GM18520 (cell line): ENCODE data around the gene SLC2A14.
"Not testable (repeated sequence)": the region's sequence is repeated elsewhere in the genome, so short reads cannot be mapped to it uniquely, and the experiment has no call there.

Source experiments
- ATAC-seq: cut with Tn5 transposase; IDR thresholded peaks from one replicate; pipeline ENCODE4 v1.9.1; 2021; ENCODE audit not compliant: unreplicated experiment

Gene SLC2A14

DNA sequence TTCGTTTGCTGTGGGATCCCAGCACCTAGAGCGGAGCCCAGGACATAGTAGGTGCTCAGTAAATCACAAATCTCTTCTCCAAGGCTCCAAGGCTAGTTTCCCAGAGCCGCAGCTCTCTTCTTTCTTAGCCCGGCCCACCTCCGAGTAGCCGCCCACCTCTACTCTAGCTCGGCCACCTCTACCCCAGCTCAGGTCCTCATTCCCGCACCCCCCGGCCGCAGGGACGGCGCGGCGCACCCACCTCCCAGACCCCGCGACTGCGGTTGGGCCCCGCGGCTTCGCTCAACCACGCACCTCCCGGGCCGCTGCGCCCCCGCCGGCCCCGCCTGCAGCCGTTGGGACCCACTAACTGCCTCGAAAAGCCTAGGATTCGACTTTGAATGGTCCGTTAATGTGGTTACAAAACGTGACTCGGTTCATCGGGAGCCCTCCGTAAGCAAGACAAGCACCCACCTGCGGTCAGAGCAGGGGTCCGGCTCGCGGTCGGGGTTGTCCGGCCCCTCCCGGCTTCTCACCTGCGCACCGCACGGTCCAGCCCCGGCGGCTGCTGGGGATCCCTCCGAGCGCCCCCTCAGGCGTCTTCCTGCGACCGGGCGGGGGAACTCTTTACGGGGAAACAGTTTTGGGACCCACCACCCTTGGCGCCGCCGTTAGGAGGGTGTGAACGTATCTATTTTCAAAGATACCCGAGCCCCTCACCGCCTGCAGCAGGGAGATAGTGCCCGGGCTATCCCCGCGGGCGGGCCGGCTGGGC, at the start of gene SLC2A14:
SLC2A14 (minus strand) TSS at position 350 of the 754 bp plus-strand sequence. CDS start 3,035 bp downstream, outside the sequence.
- ATAC-seq, result no peak

DNA sequence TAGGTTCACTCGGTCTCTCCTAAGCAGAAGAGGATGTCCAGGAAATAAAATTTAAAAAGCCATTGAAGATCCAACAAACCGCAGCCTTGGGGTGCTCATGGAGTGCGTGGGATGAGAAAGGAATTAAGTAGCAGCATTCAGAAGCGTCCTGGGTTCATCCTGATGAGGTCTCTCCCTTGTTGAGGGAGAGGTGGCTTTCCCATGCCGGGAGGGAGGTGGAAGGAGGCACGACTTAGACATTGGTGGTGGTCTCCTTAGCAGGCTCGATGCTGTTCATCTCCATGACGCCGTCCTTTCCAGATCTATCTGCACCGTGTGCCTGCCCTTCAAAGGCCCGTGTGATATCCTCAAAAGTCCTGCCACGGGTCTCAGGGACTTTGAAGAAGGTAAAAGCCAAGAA, 48.5 kb upstream of the SLC2A14 start:
- not testable (repeated sequence) for ATAC-seq

DNA sequence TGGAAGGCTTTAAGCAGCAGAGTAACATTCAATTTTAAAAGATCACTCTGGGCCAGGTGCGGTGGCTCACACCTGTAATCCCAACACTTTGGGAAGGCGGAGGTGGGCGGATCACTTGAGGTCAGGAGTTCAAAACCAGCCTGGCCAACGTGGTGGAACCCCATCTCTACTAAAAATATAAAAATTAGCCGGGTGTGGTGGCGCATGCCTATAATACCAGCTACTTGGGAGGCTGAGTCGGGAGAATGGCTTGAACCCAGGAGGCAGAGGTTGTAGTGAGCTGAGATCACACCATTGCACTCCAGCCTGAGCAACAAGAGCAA, 45.5 kb upstream of the SLC2A14 start:
- ATAC-seq, result not testable (repeated sequence)

DNA sequence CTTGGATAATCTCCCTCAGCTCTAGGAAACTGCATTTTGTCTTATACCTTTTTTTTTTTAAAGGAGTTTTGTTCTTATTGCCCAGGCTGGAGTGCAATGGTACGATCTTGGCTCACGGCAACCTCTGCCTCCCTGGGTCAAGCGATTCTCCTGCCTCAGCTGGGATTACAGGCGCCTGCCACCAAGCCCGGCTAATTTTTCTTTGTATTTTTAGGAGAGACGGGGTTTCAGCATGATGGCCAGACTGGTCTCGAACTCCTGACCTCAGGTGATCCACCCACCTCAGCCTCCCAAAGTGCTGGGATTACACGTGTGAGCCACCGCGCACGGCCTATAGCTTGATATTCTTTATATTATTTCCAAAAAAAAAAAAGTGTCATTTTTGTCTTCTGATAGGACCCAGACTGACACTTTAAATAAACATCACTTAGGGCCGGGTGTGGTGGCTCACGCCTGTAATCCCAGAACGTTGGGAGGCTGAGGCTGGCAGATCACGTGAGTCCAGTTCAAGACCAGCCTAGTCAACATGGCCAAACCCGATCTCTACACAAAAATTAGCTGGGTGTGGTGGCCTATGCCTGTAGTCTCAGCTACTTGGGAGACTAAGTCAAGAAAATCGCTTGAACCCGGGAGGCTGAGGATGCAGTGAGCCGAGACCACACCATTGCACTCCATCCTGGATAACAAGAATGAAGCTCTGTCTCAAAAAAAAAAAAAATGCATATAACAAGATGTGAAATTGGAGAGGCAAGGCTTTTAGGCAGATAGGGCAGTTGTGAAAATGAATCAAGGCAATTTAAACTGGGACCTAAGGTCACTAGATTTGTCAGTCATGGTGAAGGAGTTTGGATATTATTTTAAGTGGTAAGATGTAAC, 44.9 kb upstream of the SLC2A14 start:
- no peak for ATAC-seq

DNA sequence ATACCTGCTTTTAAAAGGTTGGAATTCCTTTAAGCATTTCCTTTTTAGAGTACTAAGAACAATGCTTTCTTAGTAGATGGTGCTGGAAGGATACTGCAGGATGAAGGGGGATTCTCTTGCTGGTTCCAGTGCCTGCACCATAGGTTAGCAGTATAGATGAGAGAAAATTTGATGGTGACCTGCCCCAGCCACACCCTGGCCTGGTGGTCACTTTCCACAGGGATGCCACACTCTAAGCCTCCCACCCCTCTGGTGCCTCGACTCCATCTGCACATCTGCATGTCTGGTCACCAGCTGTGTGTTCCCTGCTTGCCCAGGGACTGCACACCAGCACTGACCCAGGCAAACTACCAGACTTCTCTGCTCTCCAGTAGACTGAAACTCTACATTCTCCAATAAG, 44.2 kb upstream of the SLC2A14 start:
- ATAC-seq, result no peak

DNA sequence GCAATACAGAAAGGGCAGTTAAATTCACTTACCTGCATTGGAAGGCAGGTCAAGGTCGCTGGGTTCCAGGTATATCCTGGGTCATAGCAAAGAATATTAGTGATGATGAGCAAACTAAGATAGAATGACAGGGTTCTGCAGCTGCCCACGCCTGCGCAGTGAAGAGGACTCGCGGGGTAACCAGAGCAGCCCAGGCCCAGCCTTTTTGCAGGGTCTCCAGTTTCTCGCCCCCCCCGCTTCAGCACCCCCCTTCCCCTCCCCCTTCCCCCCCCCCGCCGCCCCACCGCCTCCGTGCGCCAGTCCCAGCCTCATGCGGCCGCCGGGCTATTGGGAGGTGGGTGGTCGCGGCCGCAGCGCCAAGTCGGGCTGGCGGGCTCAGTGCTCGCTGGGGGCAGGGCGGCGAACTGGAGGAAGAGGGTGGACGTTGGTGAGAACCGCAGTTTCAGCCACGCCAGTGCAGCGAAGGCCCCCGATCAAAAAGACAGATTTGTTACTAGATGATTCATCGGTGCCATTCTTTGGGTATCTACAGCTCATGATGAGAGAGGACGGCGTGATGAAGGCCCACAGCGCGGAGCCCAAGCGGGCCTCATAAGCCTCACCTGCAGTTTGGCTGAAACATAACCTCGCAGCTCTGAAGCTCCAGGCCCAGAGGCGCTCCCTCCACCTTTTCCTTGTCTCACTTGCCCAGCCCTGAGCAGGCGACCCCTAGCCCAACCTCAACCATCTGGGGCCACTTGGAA, 43.1 kb upstream of the SLC2A14 start:
- no peak for ATAC-seq

DNA sequence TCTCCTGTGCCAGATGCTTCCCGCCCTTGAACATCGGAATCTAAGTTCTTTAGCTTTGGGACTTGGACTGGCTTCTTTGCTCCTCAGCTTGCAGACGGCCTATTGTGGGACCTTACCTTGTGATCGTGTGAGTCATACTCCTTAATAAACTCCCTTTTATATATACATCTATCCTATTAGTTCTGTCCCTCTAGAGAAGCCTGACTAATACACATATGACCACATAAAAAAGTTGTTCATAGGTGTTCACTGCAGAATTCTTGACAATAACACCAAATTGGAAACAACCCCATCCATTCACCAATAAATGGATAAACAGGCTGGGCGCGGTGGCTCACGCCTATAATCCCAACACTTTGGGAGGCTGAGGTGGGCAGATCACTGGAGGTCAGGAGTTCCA, 37.4 kb upstream of the SLC2A14 start:
- ATAC-seq, result not testable (repeated sequence)

DNA sequence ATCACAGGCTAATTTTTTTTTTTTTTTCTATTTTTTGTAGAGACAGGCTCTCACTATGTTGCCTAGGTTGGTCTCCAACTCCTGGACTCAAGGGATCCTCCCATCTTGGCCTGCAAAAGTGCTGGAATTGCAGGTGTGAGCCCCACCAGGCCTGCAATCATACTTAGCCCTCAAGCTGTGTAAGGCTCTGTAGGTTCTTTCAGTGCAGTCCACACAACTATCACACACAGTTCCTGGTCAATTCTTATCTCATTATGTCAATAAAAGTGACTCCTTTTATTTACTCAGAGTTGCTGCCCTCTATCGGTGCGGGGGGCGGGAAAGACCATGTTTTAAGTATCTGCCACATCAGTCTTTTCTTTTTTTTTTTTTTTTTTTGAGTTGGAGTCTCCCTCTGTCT, 34.3 kb upstream of the SLC2A14 start:
- no peak for ATAC-seq

DNA sequence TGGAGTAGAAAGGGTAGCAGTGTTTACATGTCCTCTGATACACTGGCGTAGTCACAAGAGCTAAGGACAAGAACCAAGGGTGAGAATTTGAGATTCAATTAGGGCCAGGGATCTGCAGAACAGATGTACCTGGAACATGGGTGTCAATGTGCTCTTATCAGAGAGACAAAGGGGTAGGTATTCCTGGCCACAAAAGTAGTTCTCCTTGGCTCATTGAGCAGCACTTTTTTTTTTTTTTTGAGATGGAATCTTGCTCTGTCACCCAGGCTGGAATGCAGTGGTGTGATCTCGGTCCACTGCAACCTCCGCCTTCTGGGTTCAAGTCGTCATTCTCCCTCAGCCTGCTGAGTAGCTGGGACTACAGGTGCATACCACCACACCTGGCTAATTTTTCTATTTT, 33.6 kb upstream of the SLC2A14 start:
- not testable (repeated sequence) for ATAC-seq

DNA sequence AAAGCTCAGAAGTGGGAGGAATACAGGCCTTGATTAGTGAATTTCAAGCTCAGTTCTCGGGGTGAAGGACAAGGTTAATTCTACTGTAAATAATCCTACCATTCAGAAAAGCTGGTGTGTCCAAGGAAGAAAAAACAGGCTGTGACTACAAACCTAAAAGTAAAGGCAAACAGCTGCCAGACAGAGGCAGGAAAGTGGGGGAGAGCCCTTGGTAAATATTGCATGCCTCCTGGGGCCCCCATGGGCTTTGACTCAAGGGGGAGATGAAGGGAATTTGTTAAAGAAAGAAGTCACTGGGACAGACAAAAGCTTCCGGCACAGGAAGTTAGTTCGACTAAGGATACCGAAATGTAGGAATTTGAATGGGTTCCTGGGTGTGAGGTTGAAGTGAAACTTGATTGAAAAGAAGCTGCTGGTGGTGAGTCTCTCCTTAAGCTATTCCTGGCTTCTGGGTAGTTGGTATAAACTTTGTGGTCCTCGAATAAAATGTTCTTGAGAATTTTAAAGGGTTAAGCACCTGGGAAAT, 32.9 kb upstream of the SLC2A14 start:
- not testable (repeated sequence) for ATAC-seq

DNA sequence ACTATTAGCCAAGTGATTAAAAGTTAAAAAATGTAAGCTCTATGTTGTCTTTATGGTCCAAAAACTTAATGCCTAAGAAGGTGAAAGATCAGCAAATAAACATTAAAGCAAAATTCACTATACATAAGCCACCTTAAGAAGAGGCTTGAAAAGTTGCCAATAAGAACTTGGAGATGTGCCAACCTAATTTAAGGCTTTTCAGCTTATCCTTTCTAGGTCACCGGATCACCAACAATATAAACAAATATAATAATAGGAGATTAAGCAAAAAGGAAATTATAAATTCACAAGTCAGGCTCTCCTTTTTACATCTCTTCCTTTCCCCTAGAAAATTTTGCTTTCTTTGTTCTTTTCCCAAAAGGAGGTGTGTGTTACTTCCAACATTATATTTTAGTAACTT, 32.4 kb upstream of the SLC2A14 start:
- ATAC-seq, result no peak

DNA sequence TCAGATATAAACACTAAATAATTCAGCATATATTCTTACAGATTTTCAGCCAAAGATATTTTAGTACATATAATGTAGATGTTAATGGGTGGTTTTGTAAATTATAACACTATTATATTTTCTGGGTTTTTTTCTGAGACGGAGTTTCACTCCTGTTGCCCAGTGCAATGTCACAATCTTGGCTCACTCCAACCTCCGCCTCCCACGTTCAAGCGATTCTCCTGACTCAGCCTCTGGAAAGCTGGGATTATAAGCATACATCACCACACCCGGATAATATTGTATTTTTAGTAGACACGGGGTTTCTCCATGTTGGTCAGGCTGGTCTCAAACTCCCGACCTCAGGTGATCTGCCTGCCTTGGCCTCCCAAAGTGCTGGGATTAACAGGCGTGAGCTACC, 29.7 kb upstream of the SLC2A14 start:
- not testable (repeated sequence) for ATAC-seq

DNA sequence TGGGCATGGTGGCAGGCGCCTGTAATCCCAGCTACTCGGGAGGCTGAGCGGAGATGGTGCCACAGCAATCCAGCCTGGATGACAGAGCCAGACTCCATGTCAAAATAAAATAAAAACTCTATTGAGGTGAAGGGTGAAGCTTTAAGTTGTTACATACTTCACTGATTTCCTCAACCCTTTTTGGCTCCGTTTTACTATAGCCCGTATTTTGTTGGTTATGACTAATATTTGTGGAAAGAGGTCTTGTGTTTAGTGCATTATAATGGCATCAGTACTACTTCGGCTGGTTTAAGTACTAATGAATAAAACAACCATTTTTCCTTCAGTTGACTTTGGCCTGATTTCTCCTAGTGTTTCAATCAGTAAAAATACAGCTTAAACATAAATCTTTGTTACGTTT, 27.0 kb upstream of the SLC2A14 start:
- no peak for ATAC-seq

DNA sequence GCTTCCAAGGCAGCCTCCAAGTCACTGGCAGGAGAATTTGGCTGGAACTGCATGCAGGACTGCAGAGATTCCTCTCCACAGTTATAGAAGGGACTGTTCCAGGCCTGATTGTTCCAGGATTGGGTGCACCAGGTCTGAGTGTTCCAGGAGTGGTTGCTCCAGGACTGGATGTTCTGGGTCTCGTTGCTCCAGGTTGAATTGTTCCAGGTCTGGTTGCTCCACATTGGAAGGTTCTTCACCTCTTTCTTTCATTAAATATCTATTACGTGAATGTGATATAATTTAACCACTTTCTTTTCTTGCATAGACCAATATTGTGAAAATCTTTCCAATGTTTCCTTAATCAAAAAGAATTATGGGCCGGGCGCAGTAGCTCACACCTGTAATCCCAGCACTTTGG, 24.0 kb upstream of the SLC2A14 start:
- ATAC-seq, result not testable (repeated sequence)

DNA sequence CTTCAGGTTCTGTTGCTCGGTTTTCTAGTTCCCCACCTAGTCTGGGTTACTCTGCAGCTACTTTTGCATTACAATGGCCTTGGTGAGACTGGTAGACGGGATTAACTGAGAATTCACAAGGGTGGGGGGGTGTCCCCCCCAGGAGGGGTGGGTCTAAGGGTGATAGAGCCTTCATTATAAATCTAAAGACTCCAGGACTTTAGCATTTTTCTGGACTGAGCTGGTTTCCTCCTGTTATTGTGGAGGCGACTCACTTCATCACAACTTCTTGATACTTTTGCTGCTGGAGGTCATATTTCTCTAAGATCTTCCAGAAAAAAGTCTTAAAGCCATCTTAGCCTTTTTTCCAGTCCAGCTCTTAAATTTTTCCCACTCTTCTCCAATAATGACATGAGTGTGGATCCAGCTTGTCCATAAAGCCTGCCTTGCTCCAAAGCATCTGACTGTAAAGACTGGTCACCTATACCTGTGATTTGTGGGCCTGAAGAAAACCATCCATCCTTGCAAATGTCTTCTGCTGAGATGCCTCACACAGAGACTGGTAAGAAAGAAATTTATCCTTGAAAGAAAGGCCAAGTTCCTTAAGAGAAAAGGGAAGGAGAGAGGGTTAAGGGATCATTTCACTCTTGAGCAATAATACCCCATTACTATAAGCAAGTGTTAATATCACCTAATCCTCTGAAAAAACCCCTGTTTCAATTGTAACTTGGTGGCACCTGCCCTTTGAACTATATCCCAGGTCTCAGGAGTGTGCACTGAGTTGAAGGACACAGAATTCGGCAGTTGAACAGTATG, 19.7 kb upstream of the SLC2A14 start:
- ATAC-seq, result no peak

DNA sequence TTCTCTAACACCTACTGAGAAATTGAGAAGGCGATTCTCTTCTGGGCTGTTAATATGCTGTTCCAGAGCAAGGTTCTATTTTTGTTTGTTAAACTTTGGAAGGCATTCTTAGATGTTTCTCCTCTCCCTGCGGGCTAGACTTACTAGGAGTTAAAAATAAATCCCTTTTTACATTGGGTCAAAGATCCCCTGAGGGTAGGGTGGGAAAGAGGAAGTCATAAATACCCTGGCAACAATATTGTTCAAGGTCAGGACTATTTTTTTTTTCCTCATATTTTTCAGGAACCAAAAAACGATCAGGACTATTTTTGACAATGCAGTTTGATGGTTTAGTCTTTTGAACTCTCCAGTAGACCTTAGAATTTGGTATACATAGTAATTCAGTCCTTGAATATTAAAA, 12.0 kb upstream of the SLC2A14 start:
- ATAC-seq, result no peak

DNA sequence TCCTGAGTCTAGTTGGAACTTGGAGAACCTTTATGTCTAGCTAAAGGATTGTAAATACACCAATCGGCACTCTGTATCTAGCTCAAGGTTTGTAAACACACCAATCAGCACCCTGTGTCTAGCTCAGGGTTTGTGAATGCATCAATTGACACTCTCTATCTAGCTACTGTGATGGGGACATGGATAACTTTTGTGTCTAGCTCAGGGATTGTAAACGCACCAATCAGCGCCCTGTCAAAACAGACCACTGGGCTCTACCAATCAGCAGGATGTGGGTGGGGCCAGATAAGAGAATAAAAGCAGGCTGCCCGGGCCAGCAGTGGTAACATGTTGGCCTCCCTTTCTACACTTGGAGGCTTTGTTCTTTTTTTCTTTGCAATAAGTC, 9.0 kb upstream of the SLC2A14 start:
- not testable (repeated sequence) for ATAC-seq

DNA sequence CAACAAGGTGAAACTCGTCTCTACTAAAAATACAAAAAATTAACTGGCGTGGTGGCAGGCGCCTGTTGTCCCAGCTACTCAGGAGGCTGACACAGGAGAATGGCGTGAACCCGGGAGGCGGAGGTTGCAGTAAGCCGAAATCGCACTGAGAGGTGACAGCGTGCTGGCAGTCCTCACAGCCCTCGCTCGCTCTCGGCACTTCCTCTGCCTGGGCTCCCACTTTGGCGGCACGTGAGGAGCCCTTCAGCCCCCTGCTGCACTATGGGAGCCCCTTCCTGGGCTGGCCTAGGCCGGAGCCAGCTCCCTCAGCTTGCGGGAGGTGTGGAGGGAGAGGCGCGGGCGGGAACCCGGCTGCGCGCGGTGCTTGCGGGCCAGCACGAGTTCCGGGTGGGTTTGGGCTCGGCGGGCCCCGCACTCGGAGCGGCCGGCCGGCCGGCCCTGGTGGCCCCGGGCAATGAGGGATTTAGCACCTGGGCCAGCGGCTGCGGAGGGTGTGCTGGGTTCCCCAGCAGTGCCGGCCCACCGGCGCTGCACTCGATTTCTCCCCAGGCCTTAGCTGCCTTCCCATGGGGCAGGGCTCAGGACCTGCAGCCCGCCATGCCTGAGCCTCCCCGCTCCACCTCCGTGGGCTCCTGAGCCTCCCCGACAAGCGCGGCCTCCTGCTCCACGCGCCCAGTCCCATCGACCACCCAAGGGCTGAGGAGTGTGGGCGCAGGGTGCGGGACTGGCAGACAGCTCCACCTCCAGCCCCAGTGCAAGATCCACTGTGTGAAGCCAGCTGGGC, 8.4 kb upstream of the SLC2A14 start:
- ATAC-seq, result not testable (repeated sequence)

DNA sequence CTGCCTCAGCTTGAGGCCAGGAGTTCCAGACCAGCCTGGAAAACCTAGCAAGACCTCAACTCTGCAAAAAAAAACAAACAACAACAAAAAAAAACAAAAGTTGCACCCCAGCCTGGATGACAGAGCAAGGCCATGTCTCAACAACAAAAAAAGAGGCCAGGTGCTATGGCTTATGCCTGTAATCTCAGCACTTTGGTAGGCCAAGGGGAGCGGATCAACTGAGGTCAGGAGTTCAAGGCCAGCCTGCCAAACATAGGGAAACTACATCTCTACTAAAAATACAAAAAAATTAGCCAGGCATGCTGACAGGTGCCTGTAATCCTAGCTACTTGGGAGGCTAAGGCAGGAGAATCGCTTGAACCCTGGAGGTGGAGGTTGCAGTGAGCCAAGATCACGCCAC, 6.5 kb upstream of the SLC2A14 start:
- ATAC-seq, result no peak

DNA sequence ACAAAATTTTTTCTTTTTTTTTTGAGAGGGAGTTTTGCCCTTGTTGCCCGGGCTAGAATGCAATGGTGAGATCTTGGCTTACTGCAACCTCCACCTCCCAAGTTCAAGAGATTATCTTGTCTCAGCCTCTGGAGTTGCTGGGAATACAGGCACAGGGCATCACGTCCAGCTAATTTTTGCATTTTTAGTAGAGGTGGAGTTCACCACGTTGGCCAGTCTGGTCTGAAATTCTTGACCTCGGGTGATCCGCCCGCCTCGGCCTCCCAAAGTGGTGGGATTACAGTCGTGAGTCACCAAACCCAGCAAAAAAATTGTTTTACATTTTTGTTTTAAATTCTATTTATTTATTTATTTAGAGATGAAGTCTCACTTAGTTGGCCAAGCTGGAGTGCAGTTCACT, 4.7 kb upstream of the SLC2A14 start:
- ATAC-seq, result no peak
